HepG2 (cell line): ENCODE data around the gene PCDHGA6. TPM values are rescaled to one million over a fixed set of nuclear protein-coding genes. Genes with fewer than 3 reads are reported as not detected.

Experiments used
- ATAC-seq: fragments of 200-7000 bp; cut with Tn5 transposase; 3 replicates; pipeline ENCODE4 v1.9.1; 2020; ENCODE audit warnings: mild to moderate bottlenecking, moderate library complexity
- BruUV-seq: library from RNA; stranded (reverse); fragments of 400-500 nt; replicated peaks from 2 replicates; lab custom pipeline; 2021; lab: Mats Ljungman, UMichigan
- CTCF ChIA-PET: fragments of 300-600 bp; formaldehyde crosslinking; extraction: SDS; loops from one replicate; lab custom pipeline; 2021; ENCODE audit warnings: low total read pairs, inconsistent platforms, low intra/inter-chr PET ratio; lab: Yijun Ruan, JAX
- POLR2A ChIA-PET: fragments of 350-600 bp; sonication (Branson Sonifier 250); formaldehyde crosslinking; loops from one replicate; lab custom pipeline; 2020; ENCODE audit warnings: antibody characterized with exemption, inconsistent platforms; lab: Yijun Ruan, JAX
- DNase-seq: peaks from one replicate; pipeline ENCODE4 v3.0.0-alpha.2; 2015; ENCODE audit warnings: low spot score
- FAIRE-seq: peaks from 3 replicates; lab custom pipeline; 2011; peaks lifted over from hg19 to GRCh38; lab: Jason Lieb, UNC
- H2AFZ ChIP-seq: one replicate; pipeline ENCODE4 v1.6.1; 2011; ENCODE audit warnings: low read length, inconsistent platforms
- H3K27ac ChIP-seq: fragments of 300-600 bp; 3 replicates; pipeline ENCODE4 v1.8.0; 2011; ENCODE audit warnings: mixed run types, mild to moderate bottlenecking, mixed read lengths, low read length, inconsistent platforms; ENCODE audit not compliant: insufficient read depth; ENCODE audit errors: extremely low read length
- H3K27me3 ChIP-seq, 2 experiments: fragments of 200-600 bp in 1 of 2; 2 replicates in 1 of 2; 3 replicates in 1 of 2; pipeline versions ENCODE4 v1.6.0 to v1.8.0; 2011; ENCODE audit warnings: low read length in 2 of 2, mild to moderate bottlenecking in 2 of 2, moderate library complexity in 2 of 2, inconsistent platforms in 1 of 2; ENCODE audit not compliant: insufficient read depth in 2 of 2, control insufficient read depth in 1 of 2
- H3K36me3 ChIP-seq, 2 experiments: fragments of 200-600 bp in 1 of 2; replicated peaks in 1 of 2; 2 replicates in 1 of 2; 3 replicates in 1 of 2; pipeline versions ENCODE4 v1.5.1 to v1.8.0; 2011; ENCODE audit warnings: low read length in 2 of 2, inconsistent platforms in 1 of 2; ENCODE audit not compliant: insufficient read depth in 2 of 2, control insufficient read depth in 1 of 2
- H3K4me1 ChIP-seq: 2 replicates; pipeline ENCODE4 v1.5.1; 2012; ENCODE audit warnings: low read length, inconsistent platforms; ENCODE audit not compliant: insufficient read depth
- H3K4me2 ChIP-seq: 2 replicates; pipeline ENCODE4 v1.6.0; 2011; ENCODE audit warnings: low read depth, low read length, inconsistent platforms
- H3K4me3 ChIP-seq, 3 experiments: fragments of 200-600 bp in 1 of 3; sonication (generic), shearing (Covaris generic) in 1 of 3; replicated peaks in 1 of 3; 2 replicates each; pipeline ENCODE4 v1.5.1; 2011 to 2016; ENCODE audit warnings: low read length in 3 of 3, inconsistent platforms in 2 of 3, low read depth in 2 of 3, mild to moderate bottlenecking in 2 of 3, control low read depth in 1 of 3, mixed read lengths in 1 of 3; ENCODE audit not compliant: insufficient read depth in 1 of 3
- H3K79me2 ChIP-seq: one replicate; pipeline ENCODE4 v1.6.1; 2011; ENCODE audit warnings: low read length, inconsistent platforms; ENCODE audit not compliant: insufficient read depth
- H3K9ac ChIP-seq: 2 replicates; pipeline ENCODE4 v1.6.0; 2011; ENCODE audit warnings: mild to moderate bottlenecking, low read depth, low read length, inconsistent platforms; ENCODE audit not compliant: insufficient read depth
- H3K9me3 ChIP-seq: 2 replicates; pipeline ENCODE4 v1.5.1; 2012; ENCODE audit warnings: mild to moderate bottlenecking, low read length
- H4K20me1 ChIP-seq: 2 replicates; pipeline ENCODE4 v1.6.0; 2011; ENCODE audit warnings: inconsistent platforms, mild to moderate bottlenecking, low read length, moderate library complexity; ENCODE audit not compliant: insufficient read depth
- DR1 ChIP-seq: sonication (generic); formaldehyde crosslinking; IDR thresholded peaks from 2 replicates; pipeline ENCODE4 v1.8.0; 2021; ENCODE audit warnings: mild to moderate bottlenecking, missing genetic modification reagents, inconsistent platforms
- FOXA3 ChIP-seq: IDR thresholded peaks from 2 replicates; pipeline ENCODE4 v1.6.1; 2016; ENCODE audit warnings: missing genetic modification reagents, missing compliant biosample characterization
- KLF16 ChIP-seq, 2 experiments: sonication (generic) in 1 of 2; formaldehyde crosslinking in 1 of 2; IDR thresholded peaks; 2 replicates each; pipeline versions ENCODE4 v1.6.1 to v1.8.0; 2016 to 2023; ENCODE audit warnings: missing genetic modification reagents in 2 of 2, missing compliant biosample characterization in 1 of 2
- SP140L ChIP-seq: sonication (generic); formaldehyde crosslinking; IDR thresholded peaks from 2 replicates; pipeline ENCODE4 v1.4.0; 2020; ENCODE audit warnings: missing genetic modification reagents, borderline replicate concordance
- STAG1 ChIP-seq: sonication (generic); formaldehyde crosslinking; IDR thresholded peaks from 2 replicates; pipeline ENCODE4 v1.4.0; 2020; ENCODE audit warnings: missing genetic modification reagents
- ZFP36L1 ChIP-seq: sonication (generic); formaldehyde crosslinking; IDR thresholded peaks from 2 replicates; pipeline ENCODE4 v1.8.0; 2022; ENCODE audit warnings: mild to moderate bottlenecking, missing genetic modification reagents, moderate library complexity
- ZNF12 ChIP-seq: sonication (generic); formaldehyde crosslinking; IDR thresholded peaks from 2 replicates; pipeline ENCODE4 v1.5.0; 2020; ENCODE audit warnings: missing genetic modification reagents
- ZNF367 ChIP-seq: sonication (generic); formaldehyde crosslinking; IDR thresholded peaks from 2 replicates; pipeline ENCODE4 v1.4.0; 2020; ENCODE audit warnings: missing genetic modification reagents, borderline replicate concordance
- ZNF460 ChIP-seq: sonication (generic); formaldehyde crosslinking; IDR thresholded peaks from 2 replicates; pipeline ENCODE4 v1.5.1; 2020; ENCODE audit warnings: missing genetic modification reagents, mild to moderate bottlenecking, borderline replicate concordance
- WGBS: methylation state at CpG from one replicate; pipeline ENCODE4 v1.1.6; 2017; ENCODE audit warnings: low lambda C conversion rate; 5-methylcytosine and 5-hydroxymethylcytosine counted together
- in situ Hi-C: cut with HindIII; loops from 2 replicates; pipeline ENCODE4 v1.10.0; 2017; ENCODE audit warnings: low pct_unique_long_range_greater_than_20kb; ENCODE audit not compliant: extremely low pct_ligation_motif_present
- intact Hi-C: fragments of 100-400 bp; cut with micrococcal nuclease; formaldehyde crosslinking; loops from one replicate; pipeline ENCODE4 v1.10.0; 2022; ENCODE audit not compliant: unreplicated experiment
- polyA plus RNA-seq, 8 experiments: library from polyadenylated mRNA; depleted of rRNA in 3 of 8; stranded (reverse) in 7 of 8; unstranded in 1 of 8; fragments of >200 nt; fragmentation: Illumina TruSeq in 4 of 8; extraction: Trizol in 4 of 8; gene quantifications; 2 replicates each; pipeline versions ENCODE4 v1.2.1 to v1.2.3, GENCODE V29; 2011 to 2016; ENCODE audit warnings: low read depth in 4 of 8, missing spikeins in 1 of 8, mixed read lengths in 1 of 8; ENCODE audit not compliant: insufficient read depth in 1 of 8
- total RNA-seq, 5 experiments: library from RNA; depleted of rRNA; stranded (reverse); fragments of >200 nt; fragmentation: Illumina TruSeq; extraction: Trizol; gene quantifications; 2 replicates each; pipeline ENCODE4 v1.2.3, GENCODE V29; 2016; ENCODE audit warnings: low read depth in 1 of 5
- TF ChIP-seq, protein P1 (sequence below): sonication (generic); formaldehyde crosslinking; IDR thresholded peaks from 2 replicates; pipeline ENCODE4 v1.4.0; 2020; ENCODE audit warnings: mild to moderate bottlenecking, missing genetic modification reagents
- TF ChIP-seq, protein P2 (sequence below): sonication (generic); formaldehyde crosslinking; IDR thresholded peaks from 2 replicates; pipeline ENCODE4 v1.4.0; 2020; ENCODE audit warnings: missing genetic modification reagents
- TF ChIP-seq, protein P3 (sequence below): sonication (generic); formaldehyde crosslinking; IDR thresholded peaks from 2 replicates; pipeline ENCODE4 v1.5.0; 2020; ENCODE audit warnings: mild to moderate bottlenecking, missing genetic modification reagents, moderate library complexity
- TF ChIP-seq, protein P4 (sequence below): sonication (generic); formaldehyde crosslinking; IDR thresholded peaks from 2 replicates; pipeline ENCODE4; 2020; ENCODE audit warnings: missing genetic modification reagents, mild to moderate bottlenecking, borderline replicate concordance
- TF ChIP-seq, protein P5 (sequence below): sonication (generic); formaldehyde crosslinking; IDR thresholded peaks from 2 replicates; pipeline ENCODE4 v1.4.0; 2020; ENCODE audit warnings: missing genetic modification reagents

Gene PCDHGA6
- total and polyA plus RNA-seq, 2 of the 13 experiments (the other 11 are each of a cell fraction or from before 2014, with no cell fraction given): 0.33 to 0.51 TPM

DNA sequence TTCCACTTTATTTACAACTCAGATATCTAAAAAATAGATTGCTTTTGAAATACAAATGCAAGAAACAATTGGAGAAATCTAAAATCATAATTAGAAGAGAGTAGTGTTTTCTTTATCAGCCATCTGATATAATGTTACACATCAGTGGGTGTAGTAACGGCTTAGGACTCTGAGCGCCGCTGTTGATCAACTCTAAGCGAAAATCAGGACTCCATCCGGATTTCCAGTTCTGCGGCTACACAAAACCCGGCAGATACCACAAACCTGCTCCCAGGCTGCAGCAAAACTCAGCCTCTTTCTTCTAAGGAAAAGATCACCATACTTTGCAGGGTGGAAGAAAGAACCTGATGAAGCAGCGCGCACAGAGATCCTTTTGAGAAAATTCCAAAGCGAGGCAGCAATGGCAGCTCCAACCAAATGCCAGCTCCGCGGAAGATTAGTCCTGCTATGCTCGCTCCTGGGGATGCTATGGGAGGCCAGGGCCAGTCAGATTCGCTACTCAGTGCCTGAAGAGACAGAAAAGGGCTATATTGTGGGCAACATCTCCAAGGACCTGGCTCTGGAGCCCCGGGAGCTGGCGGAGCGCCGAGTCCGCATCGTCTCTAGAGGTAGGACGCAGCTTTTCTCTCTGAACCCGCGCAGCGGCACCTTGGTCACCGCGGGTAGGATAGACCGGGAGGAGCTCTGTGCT is 29.0 kb downstream of the PCDHGA6 start, which contains the start of gene PCDHGA9:
Gene PCDHGA9, plus strand, starts transcription at position 226 of the 691 bp plus-strand sequence. Its CDS starts 175 bp downstream, at position 401.
- peaks cover 13% of the 10 kb centered on the region; the same call in 1 of the 2 replicates for H3K9me3 ChIP-seq
- TF ChIP-seq, protein P1, sequence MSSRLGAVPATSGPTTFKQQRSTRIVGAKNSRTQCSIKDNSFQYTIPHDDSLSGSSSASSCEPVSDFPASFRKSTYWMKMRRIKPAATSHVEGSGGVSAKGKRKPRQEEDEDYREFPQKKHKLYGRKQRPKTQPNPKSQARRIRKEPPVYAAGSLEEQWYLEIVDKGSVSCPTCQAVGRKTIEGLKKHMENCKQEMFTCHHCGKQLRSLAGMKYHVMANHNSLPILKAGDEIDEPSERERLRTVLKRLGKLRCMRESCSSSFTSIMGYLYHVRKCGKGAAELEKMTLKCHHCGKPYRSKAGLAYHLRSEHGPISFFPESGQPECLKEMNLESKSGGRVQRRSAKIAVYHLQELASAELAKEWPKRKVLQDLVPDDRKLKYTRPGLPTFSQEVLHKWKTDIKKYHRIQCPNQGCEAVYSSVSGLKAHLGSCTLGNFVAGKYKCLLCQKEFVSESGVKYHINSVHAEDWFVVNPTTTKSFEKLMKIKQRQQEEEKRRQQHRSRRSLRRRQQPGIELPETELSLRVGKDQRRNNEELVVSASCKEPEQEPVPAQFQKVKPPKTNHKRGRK (CRISPR knock-in tag): no peak
- TF ChIP-seq, protein P2, sequence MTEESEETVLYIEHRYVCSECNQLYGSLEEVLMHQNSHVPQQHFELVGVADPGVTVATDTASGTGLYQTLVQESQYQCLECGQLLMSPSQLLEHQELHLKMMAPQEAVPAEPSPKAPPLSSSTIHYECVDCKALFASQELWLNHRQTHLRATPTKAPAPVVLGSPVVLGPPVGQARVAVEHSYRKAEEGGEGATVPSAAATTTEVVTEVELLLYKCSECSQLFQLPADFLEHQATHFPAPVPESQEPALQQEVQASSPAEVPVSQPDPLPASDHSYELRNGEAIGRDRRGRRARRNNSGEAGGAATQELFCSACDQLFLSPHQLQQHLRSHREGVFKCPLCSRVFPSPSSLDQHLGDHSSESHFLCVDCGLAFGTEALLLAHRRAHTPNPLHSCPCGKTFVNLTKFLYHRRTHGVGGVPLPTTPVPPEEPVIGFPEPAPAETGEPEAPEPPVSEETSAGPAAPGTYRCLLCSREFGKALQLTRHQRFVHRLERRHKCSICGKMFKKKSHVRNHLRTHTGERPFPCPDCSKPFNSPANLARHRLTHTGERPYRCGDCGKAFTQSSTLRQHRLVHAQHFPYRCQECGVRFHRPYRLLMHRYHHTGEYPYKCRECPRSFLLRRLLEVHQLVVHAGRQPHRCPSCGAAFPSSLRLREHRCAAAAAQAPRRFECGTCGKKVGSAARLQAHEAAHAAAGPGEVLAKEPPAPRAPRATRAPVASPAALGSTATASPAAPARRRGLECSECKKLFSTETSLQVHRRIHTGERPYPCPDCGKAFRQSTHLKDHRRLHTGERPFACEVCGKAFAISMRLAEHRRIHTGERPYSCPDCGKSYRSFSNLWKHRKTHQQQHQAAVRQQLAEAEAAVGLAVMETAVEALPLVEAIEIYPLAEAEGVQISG (CRISPR knock-in tag): no peak
- TF ChIP-seq KLF16 (CRISPR knock-in tag; IDR thresholded peaks at IDR 0.05): no peak
- no peak for TF ChIP-seq ZNF460 (CRISPR knock-in tag)
- no peak for TF ChIP-seq FOXA3 (CRISPR knock-in tag)
- TF ChIP-seq, protein P3, sequence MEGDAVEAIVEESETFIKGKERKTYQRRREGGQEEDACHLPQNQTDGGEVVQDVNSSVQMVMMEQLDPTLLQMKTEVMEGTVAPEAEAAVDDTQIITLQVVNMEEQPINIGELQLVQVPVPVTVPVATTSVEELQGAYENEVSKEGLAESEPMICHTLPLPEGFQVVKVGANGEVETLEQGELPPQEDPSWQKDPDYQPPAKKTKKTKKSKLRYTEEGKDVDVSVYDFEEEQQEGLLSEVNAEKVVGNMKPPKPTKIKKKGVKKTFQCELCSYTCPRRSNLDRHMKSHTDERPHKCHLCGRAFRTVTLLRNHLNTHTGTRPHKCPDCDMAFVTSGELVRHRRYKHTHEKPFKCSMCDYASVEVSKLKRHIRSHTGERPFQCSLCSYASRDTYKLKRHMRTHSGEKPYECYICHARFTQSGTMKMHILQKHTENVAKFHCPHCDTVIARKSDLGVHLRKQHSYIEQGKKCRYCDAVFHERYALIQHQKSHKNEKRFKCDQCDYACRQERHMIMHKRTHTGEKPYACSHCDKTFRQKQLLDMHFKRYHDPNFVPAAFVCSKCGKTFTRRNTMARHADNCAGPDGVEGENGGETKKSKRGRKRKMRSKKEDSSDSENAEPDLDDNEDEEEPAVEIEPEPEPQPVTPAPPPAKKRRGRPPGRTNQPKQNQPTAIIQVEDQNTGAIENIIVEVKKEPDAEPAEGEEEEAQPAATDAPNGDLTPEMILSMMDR (CRISPR knock-in tag): peak; percentile 22
- TF ChIP-seq SP140L (CRISPR knock-in tag): no peak
- TF ChIP-seq, protein P4, sequence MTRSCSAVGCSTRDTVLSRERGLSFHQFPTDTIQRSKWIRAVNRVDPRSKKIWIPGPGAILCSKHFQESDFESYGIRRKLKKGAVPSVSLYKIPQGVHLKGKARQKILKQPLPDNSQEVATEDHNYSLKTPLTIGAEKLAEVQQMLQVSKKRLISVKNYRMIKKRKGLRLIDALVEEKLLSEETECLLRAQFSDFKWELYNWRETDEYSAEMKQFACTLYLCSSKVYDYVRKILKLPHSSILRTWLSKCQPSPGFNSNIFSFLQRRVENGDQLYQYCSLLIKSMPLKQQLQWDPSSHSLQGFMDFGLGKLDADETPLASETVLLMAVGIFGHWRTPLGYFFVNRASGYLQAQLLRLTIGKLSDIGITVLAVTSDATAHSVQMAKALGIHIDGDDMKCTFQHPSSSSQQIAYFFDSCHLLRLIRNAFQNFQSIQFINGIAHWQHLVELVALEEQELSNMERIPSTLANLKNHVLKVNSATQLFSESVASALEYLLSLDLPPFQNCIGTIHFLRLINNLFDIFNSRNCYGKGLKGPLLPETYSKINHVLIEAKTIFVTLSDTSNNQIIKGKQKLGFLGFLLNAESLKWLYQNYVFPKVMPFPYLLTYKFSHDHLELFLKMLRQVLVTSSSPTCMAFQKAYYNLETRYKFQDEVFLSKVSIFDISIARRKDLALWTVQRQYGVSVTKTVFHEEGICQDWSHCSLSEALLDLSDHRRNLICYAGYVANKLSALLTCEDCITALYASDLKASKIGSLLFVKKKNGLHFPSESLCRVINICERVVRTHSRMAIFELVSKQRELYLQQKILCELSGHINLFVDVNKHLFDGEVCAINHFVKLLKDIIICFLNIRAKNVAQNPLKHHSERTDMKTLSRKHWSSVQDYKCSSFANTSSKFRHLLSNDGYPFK (CRISPR knock-in tag): no peak
- TF ChIP-seq, protein P5, sequence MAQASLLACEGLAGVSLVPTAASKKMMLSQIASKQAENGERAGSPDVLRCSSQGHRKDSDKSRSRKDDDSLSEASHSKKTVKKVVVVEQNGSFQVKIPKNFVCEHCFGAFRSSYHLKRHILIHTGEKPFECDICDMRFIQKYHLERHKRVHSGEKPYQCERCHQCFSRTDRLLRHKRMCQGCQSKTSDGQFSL (CRISPR knock-in tag): no peak
- TF ChIP-seq ZNF12 (CRISPR knock-in tag): no peak
- TF ChIP-seq DR1: no peak
- peak; percentile 26; the same call in 1 of the 2 replicates for TF ChIP-seq STAG1 (CRISPR knock-in tag)
- no peak for TF ChIP-seq ZNF367
- TF ChIP-seq ZFP36L1 (CRISPR knock-in tag): no peak

More for the DNA sequence above, 29.0 kb downstream of the PCDHGA6 start, which contains the start of gene PCDHGA9:
- Histone ChIP-seq H3K9ac (no peak within 1 kb of the TSS), H3K4me3 (no peak within 1 kb of the TSS), H4K20me1 (no peaks in the 10 kb centered on the region), H3K27me3 (no peaks in the 10 kb centered on the region; a peak in 1 of 5 replicates), H3K79me2 (no peaks in the 10 kb centered on the region), H3K27ac (no peak within 1 kb of the TSS), H3K4me1 (no peaks in the 10 kb centered on the region), H3K4me2 (no peak within 1 kb of the TSS), H2AFZ (no peak within 1 kb of the TSS), H3K36me3 (no peaks in the 10 kb centered on the region)
- intact Hi-C loops: no loop called here
- in situ Hi-C loops: no loop called here
- BruUV-seq: no TSS peak
- ChIA-PET CTCF (no interaction called here), POLR2A (no interaction called here)
- DNase-seq (no peak), ATAC-seq (no peak), FAIRE-seq (no peak)
- WGBS: 79% methylated on average over 27 of the region's 27 CpGs
